BJ (cell line): Measurements from ENCODE around the gene CHCHD6. TPM values are rescaled to one million over a fixed set of nuclear protein-coding genes. Genes with fewer than 3 reads are reported as not detected.

ENCODE experiments used
- CTCF ChIA-PET: fragments of 350-600 bp; formaldehyde crosslinking; extraction: SDS; loops from one replicate; lab custom pipeline; 2021; ENCODE audit warnings: antibody characterized with exemption, inconsistent platforms; lab: Yijun Ruan, JAX
- POLR2A ChIA-PET: fragments of 300-600 bp; sonication (Branson Sonifier 250); formaldehyde crosslinking; extraction: SDS; loops from one replicate; lab custom pipeline; 2021; ENCODE audit warnings: antibody characterized with exemption; lab: Charles Lee
- DNase-seq: peaks from one replicate; pipeline ENCODE4 v3.0.0-alpha.2; 2011; ENCODE audit warnings: low read depth
- H3K27me3 ChIP-seq: 2 replicates; pipeline ENCODE4 v1.6.0; 2011; ENCODE audit warnings: low read length; ENCODE audit not compliant: control insufficient read depth, insufficient read depth
- H3K36me3 ChIP-seq: 2 replicates; pipeline ENCODE4 v1.5.1; 2011; ENCODE audit warnings: low read length; ENCODE audit not compliant: control insufficient read depth, insufficient read depth
- H3K4me3 ChIP-seq: 2 replicates; pipeline ENCODE4 v1.5.1; 2011; ENCODE audit warnings: low read depth, mild to moderate bottlenecking, control low read depth, low read length
- polyA plus RNA-seq: library from polyadenylated mRNA; depleted of rRNA; stranded (reverse); fragments of >200 nt; gene quantifications from 2 replicates; pipeline ENCODE4 v1.2.3, GENCODE V29; 2011
- TF ChIP-seq, protein P1 (sequence below): IDR thresholded peaks from 2 replicates; pipeline ENCODE4 v1.5.1; 2011; ENCODE audit warnings: low read depth, mild to moderate bottlenecking, control low read depth, inconsistent platforms, low read length, moderate library complexity; ENCODE audit not compliant: insufficient read depth

CHCHD6 gene
- polyA plus RNA-seq, 1 experiment = 23.7 TPM

DNA sequence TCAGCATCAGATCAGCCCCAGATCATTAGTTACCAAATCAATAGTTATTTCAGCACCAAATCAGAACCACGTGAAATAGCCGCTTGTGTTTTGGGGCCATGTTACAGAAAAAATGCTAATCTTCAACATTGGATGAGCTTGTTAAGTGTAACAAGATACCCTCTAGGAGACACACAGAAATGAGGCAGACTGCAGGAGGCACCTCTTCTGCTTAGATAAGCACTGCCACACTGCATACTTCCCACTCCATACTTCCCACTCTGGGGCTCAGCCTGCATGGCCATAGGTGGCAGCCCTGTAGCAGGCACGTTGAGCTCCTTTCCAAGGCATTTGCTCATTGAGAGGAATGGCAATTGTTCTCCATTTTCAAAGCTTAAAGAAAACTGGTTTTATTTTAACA is 73.3 kb downstream of the CHCHD6 start:
- no peak for DNase-seq
- Histone ChIP-seq H3K27me3 (no peaks in the 10 kb centered on the region), H3K36me3 (no peaks in the 10 kb centered on the region), H3K4me3 (no peak overlapping the region)
- ChIA-PET CTCF (interaction anchor here (1.4 kb wide), 1 partner anchor 25 kb away, joined by 6 read pairs; no protein-coding TSS in a partner anchor), POLR2A (no interaction called here)
- TF ChIP-seq, protein P1, sequence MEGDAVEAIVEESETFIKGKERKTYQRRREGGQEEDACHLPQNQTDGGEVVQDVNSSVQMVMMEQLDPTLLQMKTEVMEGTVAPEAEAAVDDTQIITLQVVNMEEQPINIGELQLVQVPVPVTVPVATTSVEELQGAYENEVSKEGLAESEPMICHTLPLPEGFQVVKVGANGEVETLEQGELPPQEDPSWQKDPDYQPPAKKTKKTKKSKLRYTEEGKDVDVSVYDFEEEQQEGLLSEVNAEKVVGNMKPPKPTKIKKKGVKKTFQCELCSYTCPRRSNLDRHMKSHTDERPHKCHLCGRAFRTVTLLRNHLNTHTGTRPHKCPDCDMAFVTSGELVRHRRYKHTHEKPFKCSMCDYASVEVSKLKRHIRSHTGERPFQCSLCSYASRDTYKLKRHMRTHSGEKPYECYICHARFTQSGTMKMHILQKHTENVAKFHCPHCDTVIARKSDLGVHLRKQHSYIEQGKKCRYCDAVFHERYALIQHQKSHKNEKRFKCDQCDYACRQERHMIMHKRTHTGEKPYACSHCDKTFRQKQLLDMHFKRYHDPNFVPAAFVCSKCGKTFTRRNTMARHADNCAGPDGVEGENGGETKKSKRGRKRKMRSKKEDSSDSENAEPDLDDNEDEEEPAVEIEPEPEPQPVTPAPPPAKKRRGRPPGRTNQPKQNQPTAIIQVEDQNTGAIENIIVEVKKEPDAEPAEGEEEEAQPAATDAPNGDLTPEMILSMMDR = no peak

- DNase-seq = no peak
- CTCF ChIA-PET = interaction anchor here (1.3 kb wide), 1 partner anchor 202 kb away, joined by 5 read pairs; the partner anchor contains the start of gene PLXNA1
- H3K36me3 ChIP-seq = no peaks in the 10 kb centered on the region
- TF ChIP-seq, protein P1 = no peak
- H3K27me3 ChIP-seq = no peaks in the 10 kb centered on the region
- POLR2A ChIA-PET = no interaction called here
- no peak overlapping the region for H3K4me3 ChIP-seq
Observed at GRCh38 chr3:126780666-126781065, 76.6 kb downstream of the CHCHD6 start.

DNA sequence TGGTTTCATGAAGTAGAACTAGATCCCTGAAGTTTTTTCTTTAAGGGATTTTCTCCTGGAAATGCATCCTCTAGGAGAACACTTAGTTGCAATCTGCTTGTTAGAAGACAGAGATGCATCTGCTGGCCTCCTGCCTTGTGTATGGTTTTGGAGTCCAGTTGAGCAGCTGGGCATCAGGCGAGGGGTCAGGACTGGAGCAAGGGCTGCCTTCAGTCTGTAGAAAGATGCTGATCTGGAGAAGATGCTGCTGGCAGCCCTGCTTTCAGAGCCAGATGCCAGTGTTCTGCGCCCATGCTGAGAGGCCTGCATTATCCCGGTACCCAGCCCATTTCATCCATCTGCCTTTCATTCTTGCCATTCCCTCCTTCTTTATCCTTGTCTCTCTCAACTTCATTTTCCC is 77.4 kb downstream of the CHCHD6 start:
- no peak for DNase-seq
- H3K27me3 ChIP-seq = no peaks in the 10 kb centered on the region
- TF ChIP-seq, protein P1 = no peak
- POLR2A ChIA-PET = no interaction called here
- CTCF ChIA-PET = interaction anchor here (1.0 to 1.3 kb wide), 2 partner anchors 70 to 201 kb away, joined by 3 to 5 read pairs; partner anchors contain the start of gene PLXNA1
- H3K36me3 ChIP-seq = no peaks in the 10 kb centered on the region
- no peak overlapping the region for H3K4me3 ChIP-seq

DNA sequence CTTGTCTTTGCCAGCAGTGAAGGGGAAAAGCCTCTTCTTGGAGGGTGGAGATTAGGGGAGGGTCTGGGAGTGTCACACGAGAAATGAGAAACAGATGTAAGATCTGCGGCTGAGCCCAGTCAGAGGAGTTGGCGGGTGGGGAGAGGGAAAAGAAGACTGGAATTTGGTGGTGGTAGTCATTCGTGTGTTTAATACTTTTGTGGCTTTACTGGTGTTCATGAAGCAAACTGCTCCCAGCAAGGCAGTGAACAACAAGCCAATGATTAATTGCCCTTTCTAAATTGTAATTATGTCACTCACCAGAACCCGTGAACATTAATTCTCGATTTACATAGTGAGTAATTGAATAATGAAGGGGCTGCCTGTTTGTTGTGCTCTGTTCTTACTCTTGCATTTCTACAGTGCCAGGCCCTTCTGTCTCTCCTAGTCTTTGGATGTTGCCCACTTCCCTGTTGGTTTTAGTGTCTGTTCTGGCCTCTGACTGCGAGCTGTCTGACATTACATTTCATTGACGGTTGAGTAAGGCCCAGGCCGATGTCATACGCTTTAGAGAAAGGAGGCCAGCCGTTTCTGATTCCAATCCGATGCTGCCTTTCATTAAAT is 78.0 kb downstream of the CHCHD6 start:
- peak; percentile 85 for DNase-seq
- ChIA-PET CTCF (interaction anchor here (0.5 to 1.9 kb wide), 5 partner anchors 28 to 978 kb away, joined by 3 to 7 read pairs (median 3); partner anchors contain the start of gene PLXNA1), POLR2A (no interaction called here)
- no peaks in the 10 kb centered on the region for H3K27me3 ChIP-seq
- H3K4me3 ChIP-seq = no peak overlapping the region; the same call in 1 of the 2 replicates
- TF ChIP-seq, protein P1 = no peak
- no peaks in the 10 kb centered on the region for H3K36me3 ChIP-seq

- Histone ChIP-seq H3K4me3 (no peak overlapping the region), H3K27me3 (no peaks in the 10 kb centered on the region), H3K36me3 (no peaks in the 10 kb centered on the region)
- peak; percentile 84 for DNase-seq
- ChIA-PET CTCF (interaction anchor here (0.5 to 1.9 kb wide), 3 partner anchors 28 to 978 kb away, joined by 3 to 7 read pairs (median 3); no protein-coding TSS in a partner anchor), POLR2A (no interaction called here)
- TF ChIP-seq, protein P1 = no peak
Observed at GRCh38 chr3:126782536-126782935, 78.5 kb downstream of the CHCHD6 start.
